Measurements from ENCODE around the gene VEGFB. TPM values are rescaled to one million over a fixed set of nuclear protein-coding genes. Genes with fewer than 3 reads are reported as not detected.
A peak's percentile ranks its signal among the peaks of the same experiment; 100 is the strongest.
"Not testable (repeated sequence)": the region's sequence is repeated elsewhere in the genome, so short reads cannot be mapped to it uniquely, and the experiment has no call there.

Gene VEGFB
- polyA plus RNA-seq, 12 donors = 71.0 to 113 (median 89.8) TPM; not detected in 1

DNA sequence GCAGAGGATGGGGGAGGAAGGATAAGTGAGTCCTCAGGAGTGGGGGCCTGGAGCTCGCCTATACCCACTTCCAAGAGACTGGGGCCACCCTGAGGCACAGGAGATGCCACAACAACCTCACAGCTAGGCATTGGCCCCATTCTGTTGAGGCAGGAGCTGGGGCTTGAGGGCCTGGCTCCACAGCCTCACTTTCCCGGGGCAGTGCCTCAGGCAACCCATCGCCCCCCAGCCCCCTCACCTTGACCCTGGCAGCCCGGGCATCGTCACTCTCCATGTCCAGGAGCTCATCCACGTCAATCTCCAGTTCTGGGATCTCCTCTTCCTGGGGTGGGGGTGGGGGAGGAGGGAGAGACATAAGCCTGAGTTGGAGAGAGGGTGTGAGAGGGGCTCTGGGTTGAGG, 10.6 kb downstream of the VEGFB start:
- DNase-seq = no peak

DNA sequence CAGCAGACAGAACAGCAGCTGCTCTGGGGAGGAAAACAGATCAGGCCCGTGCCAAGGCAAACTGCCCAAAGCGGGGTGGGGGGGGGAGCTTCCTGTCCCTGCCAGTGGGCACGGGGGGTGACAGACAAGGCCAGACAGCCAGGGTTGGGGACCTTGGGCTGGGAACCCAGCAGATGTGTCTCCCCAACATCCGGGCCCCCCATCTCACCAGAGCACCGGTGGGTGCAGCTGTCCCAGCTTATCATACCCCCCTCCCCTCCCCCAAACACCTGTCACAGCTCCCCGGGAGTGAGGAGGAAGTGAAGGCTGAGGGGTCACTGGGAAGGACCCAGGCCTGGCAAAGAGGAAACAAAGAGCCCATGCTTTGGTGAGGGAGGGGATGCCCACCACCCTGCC, 11.0 kb downstream of the VEGFB start:
- DNase-seq = no peak

DNA sequence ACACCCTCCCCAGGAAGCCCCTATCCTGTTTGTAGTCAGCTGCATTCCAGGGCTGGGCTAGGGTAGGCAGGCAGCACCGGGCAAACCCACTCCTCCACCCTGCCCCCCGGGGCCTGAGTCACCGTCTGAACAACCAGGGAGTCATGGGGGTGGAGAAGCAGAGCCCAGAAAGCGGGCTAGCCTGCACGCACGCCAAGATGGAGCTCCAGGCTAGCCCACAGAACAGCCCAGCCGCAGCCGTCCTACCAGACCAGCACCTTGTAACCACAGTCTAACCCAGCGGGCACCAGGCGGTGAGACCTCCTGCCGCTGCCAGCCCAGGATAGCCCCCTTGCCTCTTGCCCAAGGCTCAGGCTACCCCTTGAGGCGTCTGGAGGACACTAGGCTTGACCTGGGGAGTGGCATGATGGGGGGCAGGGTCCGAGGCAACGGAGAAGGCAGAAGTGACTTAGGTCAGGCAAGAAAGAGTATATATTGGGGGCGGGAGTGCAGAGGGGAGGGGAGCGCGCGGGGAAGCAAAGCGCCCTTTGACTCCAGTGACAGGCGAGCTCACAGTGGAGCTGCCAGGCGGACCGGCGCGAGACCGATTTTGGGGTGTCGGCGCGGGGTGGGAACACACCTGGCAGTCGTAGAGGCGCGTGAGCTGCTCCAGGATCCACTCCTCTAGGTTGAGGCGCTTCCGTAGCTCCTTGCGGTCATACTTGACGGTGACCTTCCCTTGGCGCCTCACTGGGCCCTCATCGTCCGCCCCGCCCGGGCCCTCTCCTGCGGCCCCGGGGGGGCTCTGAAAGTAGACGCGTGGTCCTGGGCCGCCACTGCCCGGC, 11.6 kb downstream of the VEGFB start:
- DNase-seq = no peak

DNA sequence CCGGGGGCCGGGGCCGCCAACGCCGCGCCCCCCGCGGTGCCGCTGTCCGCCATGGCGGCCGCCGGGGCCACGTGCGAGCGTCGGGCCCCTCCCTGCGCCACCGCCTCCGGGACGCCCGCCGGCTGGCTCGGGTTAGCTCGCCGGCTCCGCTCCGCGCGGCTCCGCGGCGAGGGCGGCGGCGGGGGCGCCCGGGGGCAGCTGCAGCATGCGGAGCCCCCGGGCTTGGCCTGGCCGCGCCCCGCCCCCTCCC, 12.2 kb downstream of the VEGFB start:
- DNase-seq = not testable (repeated sequence)

DNA sequence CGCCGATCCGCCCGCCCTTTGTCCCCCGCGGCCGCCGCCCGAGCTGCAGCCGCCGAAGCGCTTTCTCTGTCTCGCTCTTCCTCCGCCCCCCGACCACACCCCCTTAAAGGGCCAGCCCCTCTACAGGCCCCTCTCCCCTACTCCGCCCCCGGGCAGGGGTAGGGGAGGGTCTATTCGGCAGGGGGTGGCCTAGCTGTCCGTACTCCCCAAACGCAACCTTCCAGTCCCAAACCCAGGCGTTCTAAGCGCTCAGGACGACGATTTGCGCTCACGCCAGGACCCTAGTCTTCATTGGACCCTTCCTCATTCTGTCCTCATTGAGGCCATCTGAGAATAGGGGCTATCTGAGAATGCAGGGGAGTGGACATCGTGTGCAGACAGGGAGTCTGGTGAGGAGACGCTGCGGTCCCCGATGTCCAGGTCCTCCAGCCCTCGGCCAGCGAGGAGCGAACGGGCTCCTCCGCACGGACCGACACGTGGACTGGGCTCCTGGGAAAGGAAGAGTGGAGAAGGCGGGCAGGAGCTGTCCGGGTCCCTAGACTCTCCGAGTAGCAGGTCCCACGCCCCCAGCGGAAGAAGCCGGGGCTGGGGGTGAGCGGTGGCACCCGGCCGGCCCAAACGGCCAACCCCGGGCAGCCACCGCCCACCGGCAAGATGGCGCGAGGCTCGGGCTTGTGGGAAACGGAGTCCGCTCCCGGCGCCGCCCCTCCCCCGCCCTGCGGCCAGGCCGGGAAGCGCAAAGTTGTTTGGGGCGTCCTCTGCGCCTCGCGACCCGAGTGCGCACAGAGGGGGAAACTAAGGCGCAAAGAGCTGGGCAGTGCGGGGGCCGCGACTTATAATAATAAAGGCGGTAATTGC, 12.7 kb downstream of the VEGFB start, which contains the start of gene PPP1R14B:
Gene PPP1R14B (minus strand): TSS at position 73 of the 858 bp plus-strand sequence. CDS start 270 bp downstream, outside the sequence.
- DNase-seq = peak; percentile 86

DNA sequence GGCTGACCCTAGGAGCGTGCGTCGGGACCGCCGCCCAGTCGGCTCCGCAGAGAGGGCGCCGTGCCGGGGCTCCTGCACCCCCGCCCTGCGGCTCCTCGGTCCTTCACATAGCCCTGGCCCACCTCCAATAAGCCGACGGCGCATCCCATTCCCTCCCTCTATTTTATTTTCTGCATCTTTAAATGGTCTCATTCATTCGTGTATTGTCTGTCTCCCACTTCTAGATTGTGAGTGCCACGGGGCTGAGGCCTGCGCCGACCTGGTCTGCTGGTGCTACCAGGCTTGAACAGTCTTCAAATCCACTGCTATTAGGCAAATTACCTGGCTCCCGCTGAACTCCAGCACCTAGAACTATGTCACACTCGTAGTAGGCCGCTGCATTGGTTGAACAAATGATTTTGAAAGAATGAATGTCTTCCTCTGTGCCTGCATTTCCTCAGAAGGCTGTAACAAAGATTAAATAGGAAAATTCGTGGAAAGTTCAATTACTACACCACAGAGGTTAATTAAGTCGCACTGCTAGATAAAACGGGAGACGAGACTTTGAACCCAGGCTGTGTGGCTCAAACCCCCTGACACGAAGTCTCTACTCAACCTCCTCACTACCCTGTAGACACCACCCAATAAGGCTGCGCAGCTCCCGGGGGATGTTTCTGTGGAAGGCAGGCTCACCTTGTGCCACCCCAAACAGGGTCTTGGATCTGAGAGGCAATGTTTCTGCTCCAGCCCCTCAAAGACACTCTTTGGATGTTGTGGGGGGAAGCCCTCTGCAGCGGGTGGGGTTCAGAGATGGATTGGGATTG, 13.5 kb downstream of the VEGFB start:
- DNase-seq = no peak

DNA sequence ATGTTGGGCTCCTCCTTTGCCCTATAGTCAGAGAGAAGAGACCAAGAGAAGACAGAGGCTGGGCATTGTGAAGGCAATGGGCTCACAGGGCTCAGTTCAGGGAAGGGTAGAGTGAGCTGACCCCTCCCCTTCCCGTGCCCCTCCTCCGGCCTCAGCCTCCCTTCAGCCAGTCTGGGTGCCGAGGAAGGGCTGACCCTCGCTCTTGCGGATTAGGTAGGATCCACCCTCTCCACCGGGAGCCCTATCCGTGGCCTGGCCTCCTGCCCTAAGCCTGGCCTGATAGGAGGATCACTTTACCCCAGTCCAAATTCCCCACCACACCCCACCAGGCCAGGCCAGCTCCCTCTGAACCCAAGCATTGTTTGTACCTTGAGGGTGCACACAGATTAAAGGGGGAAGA, 14.2 kb downstream of the VEGFB start:
- DNase-seq = no peak

DNA sequence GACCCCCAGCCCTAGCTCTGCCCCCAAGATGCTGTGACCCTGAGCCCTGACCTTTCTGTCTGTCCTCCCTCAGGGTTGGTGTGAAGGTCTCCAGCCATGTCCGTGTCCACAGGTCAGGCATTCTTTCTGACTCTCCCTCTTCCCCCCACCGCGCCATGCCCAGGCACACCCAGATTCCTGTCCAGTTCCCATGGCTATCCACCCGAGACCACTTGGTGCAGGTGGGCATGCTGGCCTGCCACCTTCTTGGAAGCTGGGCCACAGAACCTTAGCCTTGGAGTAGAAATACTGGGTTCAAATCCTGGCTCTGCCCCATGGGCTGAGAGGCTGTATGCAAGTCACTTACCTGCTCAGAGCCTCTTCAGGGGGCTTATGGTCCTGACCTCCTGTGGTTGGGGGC, 14.7 kb downstream of the VEGFB start:
- DNase-seq = no peak

DNA sequence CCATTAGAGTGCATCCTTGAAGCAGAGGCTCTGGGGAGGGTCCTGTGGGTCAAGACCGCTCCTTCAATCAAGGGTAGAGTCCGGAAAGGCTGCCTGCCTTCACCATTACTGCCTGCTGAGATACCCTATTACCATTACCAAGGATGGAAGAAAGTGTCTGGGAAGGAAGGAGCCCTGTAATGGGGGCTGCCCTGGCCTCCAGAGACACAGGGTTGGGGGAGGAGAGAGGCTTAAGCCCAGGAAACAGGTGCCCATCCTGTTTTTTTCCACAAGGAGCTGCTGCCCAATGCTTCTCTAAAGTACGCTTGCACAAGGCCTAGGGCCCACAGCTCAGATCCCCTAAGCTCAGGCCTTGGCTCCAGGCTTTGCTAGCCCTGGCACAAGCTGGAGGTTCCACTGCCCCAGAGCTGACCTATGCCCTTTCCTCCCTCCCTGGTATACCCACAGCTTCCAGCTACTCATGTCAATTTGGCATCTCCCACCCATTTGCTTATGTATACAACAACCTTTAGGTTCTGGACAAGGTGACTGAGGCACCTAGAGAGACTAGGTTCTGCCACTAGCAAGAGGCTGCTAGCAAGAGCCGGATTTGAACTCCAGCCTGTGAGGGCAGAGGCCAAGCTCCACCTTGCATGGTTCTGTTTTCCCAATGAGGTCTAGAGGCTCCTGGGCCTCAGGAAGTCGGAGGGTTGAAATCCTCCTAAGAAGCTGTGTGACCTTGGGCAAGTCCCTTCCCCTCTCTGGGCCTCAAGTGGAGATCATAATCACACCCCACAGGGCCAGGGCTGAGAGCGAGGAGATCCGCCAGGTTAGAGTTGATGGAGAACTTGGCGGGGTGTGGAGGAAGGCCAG, 15.4 kb downstream of the VEGFB start:
- DNase-seq = no peak

DNA sequence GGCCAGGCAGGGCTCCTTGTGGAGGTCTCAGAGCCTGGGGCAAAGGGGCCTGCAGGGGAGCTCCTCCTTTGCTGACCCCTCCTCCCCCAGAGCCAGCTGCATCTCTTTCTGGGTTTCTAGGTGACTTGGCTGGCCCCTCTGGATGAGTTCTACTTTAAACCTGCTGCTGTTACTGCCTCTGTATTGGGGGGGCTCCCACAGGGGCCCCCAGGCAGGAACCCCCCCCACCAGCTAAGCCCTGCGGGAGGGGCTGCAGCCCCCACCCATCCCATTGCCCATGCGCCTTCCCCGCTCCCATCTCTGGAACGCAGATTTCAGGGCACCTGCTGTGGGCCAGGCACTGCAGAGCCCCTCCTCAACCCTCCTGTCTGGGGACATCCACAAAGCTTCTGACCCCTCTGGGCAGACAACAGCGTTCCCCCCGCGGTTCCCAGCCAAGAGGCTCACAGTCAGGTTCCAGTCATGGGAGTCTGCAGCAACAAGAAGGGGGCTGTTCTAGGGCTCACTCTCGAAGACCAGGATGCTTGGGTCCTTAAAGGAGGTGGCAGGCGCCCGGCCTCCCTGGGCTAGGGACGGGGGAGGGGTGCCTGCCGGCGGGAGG, 16.1 kb downstream of the VEGFB start:
- DNase-seq = no peak

DNA sequence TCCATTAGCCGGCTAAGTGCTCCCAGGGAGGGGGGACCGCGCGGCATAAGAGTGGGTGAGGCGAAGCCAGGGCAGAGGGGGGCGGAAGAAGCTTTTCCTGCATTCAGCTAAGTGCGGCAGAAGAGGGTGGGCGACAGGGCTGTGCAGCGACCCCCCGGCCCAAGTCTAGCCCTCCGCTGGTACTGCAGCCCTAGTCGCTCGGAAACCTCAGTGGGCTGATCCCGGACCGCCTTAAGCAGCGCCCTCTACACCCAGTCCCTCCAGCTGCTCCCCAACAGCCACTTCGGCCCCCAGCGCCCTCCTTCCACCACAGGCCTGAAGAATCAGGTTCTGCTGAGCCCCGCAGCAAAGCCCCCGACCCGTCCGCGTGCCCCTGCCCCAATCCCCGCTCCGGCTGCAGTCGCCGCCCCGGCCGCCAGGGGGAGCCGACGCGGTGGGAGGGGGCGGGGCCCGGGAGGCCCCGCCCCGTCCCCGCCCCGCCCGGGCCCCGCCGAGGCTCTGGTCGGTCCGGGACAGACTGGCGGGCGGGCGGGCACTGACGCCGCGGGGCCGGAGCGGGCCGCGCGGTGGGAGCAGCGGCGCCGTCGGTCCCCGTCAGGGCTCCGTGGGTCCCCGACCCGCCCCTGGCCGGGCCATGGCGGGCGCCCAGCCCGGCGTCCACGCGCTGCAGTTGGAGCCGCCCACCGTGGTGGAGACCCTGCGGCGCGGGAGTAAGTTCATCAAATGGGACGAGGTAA, 16.8 kb downstream of the VEGFB start, which contains the start of gene PLCB3:
Gene PLCB3 (plus strand): TSS at position 515 of the 737 bp plus-strand sequence. CDS start 120 bp downstream, at position 635.
- no peak for DNase-seq

DNA sequence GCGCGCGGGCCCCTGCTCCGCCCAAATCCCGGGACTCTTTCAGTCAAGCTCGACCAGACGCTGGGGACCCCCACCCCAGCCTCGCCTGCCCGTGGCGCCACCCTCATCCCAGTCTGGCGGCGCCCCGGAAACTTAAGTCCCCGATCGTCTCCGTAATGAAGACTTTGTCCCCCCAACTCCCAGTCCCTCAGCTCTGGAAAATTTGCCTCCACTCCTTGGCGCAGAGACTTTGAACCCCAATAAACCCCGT, 17.3 kb downstream of the VEGFB start:
- DNase-seq = no peak

DNA sequence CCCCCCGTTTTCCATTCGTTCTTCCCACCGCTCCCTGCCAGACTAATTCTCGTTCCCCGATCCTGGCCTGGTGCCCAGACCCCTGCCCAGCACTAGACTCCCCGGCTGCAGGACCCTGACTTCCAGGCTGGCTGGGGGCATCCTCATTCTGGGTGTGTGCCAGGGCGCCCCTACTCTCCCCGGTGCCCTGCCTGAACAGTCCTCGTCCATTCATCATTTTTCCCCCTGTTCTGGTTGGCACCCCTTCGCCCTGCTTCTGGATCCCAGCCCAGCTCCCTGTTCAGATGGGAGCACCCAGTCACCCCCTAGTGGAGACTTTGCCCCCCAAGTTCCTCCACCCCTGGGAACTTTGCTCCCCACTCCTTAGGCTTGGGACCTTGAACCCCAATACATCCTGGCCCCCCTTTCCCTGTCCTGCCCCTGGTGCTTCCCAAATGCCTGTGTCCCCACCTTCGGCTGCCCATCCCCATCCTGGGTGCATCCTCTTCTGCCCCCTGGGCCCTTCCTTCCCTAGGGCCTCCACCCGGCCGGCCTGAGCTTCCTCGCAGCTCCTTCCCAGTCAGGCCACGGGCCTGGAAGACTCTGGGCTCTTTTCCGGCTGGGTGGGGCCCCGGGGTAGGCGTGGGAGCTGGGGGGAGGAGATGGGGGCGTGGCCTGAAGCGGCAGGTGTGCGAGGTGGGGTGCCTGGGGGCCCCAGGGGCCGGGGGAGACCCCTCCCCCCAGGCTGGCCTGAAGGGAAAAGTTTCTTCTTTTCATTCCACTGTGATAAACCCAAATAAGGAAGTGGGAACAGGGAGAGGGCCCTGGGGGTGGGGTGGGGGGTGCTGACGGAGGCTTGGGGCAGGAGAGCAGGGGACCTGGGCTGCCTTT, 17.9 kb downstream of the VEGFB start:
- DNase-seq = no peak

DNA sequence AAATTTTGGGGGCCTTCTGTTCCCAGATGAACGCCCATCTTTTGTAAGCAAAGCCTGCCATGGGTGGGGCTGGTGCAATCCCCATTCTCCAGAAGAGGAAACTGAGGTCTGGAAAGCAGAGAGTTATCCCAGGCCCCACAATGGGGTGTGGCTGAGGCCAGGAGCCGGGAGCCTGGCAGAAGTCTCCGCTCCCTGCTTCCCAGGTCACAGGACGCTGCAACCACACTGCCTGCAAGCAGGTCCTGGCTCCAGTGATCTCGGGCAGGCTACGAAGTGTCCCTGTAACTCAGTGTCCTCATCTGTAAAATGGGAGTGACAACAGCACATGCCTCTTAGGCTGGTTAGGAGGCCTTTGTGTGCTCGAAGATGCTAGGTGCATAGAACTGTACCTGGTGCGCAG, 18.7 kb downstream of the VEGFB start:
- no peak for DNase-seq

DNA sequence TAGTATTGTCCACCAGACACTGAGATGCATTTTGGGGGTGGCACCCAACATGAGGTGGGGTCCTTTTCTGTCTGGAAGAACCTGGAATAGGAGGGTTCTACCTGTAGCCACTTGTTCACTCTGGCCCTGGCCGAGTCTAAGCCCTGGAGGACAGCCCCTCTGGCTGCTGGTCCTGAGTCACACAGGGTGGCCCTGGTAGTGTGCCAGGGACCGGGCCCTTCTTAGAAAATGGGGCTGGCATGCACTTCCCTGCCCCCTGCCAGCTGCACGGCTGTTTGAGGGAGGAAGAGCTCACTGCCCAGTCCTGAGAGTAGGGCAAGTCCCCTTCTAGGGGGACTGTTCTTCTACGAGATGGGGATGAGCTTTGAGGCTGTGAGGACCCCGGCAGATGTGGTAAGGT, 19.1 kb downstream of the VEGFB start:
- no peak for DNase-seq

DNA sequence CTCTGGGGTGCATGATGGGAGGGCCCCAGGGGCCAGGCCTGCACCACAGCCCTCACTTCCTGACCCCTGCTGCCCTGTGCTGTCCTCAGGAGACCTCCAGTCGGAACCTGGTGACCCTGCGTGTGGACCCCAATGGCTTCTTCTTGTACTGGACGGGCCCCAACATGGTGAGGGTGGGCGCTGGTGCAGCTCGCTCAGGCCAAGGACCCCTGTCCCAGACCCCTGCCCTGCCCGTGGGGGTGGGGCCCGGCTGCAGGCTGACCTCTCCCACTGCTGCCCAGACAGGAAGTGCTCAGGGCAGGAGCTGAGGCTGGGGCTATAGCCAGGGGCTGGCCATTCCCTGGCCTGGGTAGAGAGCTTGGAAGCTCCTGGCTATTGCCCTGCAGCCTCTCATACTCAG, 19.9 kb downstream of the VEGFB start:
- DNase-seq = no peak

DNA sequence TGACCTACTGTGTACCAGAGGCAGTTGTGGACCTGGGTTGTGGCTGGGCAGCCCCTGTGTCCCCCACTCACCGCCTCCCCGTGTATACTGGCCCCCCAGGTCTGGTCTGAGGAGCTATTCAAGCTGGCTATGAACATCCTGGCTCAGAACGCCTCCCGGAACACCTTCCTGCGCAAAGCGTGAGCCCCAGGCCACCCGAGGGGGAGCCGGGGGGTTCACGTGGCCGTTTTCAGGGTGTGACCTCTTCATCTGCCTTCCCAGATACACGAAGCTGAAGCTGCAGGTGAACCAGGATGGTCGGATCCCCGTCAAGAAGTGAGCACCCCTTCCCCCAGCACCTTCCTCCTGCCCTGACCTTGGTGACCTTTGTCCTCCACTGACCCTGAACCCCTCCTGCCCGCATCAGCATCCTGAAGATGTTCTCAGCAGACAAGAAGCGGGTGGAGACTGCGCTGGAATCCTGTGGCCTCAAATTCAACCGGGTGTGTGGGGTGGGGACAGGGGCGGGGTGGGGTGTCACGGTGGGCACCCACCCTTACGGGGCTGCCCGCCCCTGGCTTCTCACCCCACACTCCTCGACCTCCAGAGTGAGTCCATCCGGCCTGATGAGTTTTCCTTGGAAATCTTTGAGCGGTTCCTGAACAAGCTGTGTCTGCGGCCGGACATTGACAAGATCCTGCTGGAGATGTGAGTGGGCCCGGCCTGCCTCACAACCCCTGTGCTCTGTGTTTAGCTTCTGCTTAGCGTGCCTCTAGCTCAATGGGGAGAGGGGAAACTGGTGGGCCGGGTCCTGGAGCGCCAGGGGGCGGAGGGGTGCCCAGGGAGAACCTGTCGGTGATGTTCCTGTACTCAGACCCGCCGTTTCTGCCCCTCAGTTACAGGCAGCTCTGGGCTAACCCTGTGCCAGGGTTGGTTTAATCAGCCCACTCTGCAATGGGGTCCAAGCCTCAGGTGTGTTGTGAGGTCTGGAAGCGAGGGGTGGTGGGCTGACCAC, 21.0 kb downstream of the VEGFB start:
- DNase-seq = no peak

DNA sequence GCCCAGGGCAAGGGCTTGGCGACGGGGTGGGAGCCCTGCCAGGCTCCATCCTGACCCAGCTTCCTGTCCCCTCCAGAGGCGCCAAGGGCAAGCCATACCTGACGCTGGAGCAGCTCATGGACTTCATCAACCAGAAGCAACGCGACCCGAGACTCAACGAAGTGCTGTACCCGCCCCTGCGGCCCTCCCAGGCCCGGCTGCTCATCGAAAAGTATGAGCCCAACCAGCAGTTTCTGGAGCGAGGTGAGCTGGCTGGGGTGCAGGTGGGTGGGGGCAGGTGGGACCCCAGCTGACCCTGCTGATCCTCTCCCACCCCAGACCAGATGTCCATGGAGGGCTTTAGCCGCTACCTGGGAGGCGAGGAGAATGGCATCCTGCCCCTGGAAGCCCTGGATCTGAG, 21.9 kb downstream of the VEGFB start:
- no peak for DNase-seq
